COLO668 (cell line): Measurements from ENCODE around the gene DMD.
"Not testable (repeated sequence)": the region's sequence is repeated elsewhere in the genome, so short reads cannot be mapped to it uniquely, and the experiment has no call there.

Experiments
- DNase-seq: peaks from one replicate; lab custom pipeline; 2025; ENCODE audit not compliant: unreplicated experiment; lab: John Stamatoyannopoulos, UW

The DMD gene

GRCh38 chrX:32289356-32289755, 922.0 kb downstream of the DMD start:
- DNase-seq, result no peak

GRCh38 chrX:32281853-32282252, 929.5 kb downstream of the DMD start:
- DNase-seq, result no peak

- DNase-seq, result no peak
Observed at GRCh38 chrX:32280921-32281320, 930.4 kb downstream of the DMD start.

GRCh38 chrX:32280489-32280888, 930.9 kb downstream of the DMD start:
- DNase-seq, result no peak

- no peak for DNase-seq
Observed at GRCh38 chrX:32276153-32276552, 935.2 kb downstream of the DMD start.

- no peak for DNase-seq
Observed at GRCh38 chrX:32269866-32270265, 941.5 kb downstream of the DMD start.

- DNase-seq, result no peak
Observed at GRCh38 chrX:32268207-32268606, 943.1 kb downstream of the DMD start.

- no peak for DNase-seq
Observed at GRCh38 chrX:32267796-32268195, 943.6 kb downstream of the DMD start.

GRCh38 chrX:32246675-32247074, 964.7 kb downstream of the DMD start:
- not testable (repeated sequence) for DNase-seq

GRCh38 chrX:32195611-32196010, 1015.7 kb downstream of the DMD start:
- no peak for DNase-seq

GRCh38 chrX:32191316-32191715, 1020.0 kb downstream of the DMD start:
- no peak for DNase-seq

- DNase-seq, result no peak
Observed at GRCh38 chrX:32185160-32185559, 1026.2 kb downstream of the DMD start.

- no peak for DNase-seq
Observed at GRCh38 chrX:32183066-32183465, 1028.3 kb downstream of the DMD start.

GRCh38 chrX:32176510-32176909, 1034.8 kb downstream of the DMD start:
- DNase-seq, result no peak

- no peak for DNase-seq
Observed at GRCh38 chrX:32170481-32170880, 1040.9 kb downstream of the DMD start.

GRCh38 chrX:32155044-32155638, 1056.2 kb downstream of the DMD start:
- no peak for DNase-seq

GRCh38 chrX:32153585-32153984, 1057.8 kb downstream of the DMD start:
- DNase-seq, result no peak

GRCh38 chrX:32150141-32150540, 1061.2 kb downstream of the DMD start:
- no peak for DNase-seq

- no peak for DNase-seq
Observed at GRCh38 chrX:32141841-32142240, 1069.5 kb downstream of the DMD start.

- no peak for DNase-seq
Observed at GRCh38 chrX:32139476-32139875, 1071.9 kb downstream of the DMD start.

- DNase-seq, result no peak
Observed at GRCh38 chrX:32137525-32137924, 1073.8 kb downstream of the DMD start.

GRCh38 chrX:32126997-32127396, 1084.4 kb downstream of the DMD start:
- DNase-seq, result no peak

GRCh38 chrX:32118832-32119231, 1092.5 kb downstream of the DMD start:
- no peak for DNase-seq

GRCh38 chrX:32116047-32116446, 1095.3 kb downstream of the DMD start:
- no peak for DNase-seq
